Measurements from ENCODE around the gene CAMTA1.

CAMTA1 gene

DNA sequence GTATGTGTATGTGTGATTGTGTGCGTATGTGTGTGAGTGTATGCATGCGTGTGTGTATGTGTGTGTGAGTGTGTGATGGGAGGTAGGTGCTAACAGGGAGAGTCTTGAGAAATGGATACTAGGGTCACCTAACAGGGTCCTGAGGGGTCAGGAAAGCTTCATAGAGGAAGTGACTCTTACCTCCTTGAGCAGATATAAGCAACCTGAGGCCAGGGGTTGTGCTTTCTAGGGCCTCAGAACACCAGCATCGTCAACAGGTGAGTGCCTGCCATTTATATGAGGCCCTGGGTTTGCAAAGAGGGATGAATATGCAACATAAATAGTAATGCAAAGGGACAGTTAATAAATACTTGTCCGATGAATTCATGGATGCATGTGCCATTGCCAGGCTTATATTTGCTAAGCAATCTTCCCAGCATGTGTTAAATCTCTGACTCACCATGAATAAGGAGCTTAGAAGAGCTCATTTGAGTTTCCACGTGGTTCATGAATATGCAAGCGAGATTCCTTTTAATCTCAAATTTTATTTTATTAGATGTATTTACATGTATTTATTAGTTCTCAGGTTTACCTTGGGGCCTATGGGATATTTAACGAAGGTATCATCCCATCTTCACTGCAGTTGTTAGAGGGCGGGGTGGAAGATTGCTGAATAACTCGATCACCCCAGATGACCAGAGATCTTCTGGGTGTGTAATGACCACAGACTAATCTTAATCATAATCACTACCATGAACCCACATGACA lies 438.3 kb downstream of the CAMTA1 start:
- no peak for DNase-seq

GRCh38 chr1:7224081-7224534 lies 438.9 kb downstream of the CAMTA1 start:
- DNase-seq, result no peak

- DNase-seq, result no peak
Observed at GRCh38 chr1:7224644-7225043, 439.4 kb downstream of the CAMTA1 start.

DNA sequence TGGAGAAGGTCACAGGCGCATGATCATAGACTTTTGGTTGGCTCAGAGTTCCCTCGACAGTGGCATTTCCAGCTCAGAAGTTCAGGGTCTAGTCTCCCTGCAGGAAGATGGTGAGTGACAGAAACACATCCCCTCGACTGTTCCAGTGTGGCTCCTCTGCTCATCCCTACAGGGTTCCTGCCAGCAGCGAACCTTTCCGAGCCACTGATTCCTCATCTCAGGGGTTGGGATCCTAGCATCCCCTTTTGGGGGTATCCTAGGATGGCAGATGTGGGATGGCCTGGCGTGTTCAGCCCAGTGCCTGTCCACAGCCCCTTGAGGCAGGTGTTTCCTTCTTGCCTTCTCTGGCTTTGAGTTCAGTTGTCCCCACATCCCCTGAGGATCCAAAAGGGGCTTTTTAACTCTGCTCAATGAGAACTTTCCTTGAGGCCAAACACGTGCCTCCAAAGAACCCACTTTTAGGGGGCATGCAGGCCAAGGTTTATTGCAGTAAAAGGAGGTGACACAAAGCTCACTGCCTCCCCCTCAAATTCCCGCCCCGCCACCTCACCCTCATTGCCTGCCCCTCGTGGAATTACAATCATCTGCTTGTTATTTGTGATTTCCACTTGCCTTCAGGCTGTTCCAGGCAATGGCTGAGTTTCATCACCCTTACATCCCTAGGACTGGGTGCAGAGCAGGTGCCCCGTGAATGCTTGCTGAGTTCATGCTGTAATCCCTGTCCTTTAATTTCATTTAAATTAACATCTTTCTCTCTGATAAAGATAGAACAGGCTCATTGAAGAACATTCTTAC lies 440.7 kb downstream of the CAMTA1 start:
- DNase-seq, result no peak

DNA sequence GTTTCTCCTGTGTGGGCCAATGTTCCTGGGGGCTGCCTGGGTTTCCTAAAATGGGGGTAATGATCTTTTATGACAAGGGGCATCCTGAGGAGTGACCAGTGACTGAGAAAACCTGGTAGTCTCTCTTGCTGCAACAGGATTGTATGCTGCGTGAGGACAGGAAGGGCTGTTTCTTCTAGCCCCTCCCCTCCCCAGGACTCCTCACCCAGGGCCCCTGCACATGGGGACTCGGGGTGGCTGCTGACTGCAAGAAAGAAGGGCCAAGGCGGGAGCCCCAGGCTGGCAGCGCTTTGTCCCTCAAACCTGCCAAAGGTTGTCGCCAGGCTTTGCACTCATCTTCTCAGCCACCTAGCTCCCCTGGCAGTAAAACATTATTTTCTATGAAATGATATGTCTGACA lies 442.4 kb downstream of the CAMTA1 start:
- no peak for DNase-seq

DNA sequence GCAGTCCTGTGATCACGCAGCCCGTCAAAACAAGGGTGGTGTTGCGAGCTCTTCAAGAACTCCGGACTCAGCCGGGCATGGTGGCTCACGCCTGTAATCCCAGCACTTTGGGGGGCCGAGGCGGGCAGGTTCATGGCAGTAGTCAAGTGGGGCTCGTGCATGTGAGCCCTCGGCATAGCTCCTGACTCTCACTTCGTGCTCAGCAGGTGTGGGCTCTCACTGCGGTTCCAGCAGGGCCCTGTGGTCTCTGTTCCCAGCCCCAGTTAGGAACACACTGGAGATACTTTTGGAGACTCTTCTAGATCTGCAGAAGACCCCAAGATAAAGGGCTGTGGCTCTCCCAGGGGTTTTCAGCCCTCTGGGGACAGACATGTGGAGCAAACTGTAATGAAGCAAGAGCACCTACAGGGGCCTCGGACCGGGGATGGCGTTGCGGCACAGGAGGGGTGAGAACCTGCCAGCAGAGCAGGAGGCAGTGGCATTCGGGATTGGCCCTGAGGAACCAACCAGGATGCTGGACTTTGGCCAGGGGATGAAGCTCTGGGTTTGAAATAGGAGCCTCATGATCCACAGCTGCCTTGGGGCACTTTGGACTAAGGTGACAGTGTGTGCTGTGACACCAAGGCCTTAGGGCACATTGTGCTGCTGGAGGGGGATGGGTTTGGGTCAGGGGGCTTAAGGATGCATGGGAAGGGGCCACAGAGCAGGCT lies 443.2 kb downstream of the CAMTA1 start:
- DNase-seq, result no peak

DNA sequence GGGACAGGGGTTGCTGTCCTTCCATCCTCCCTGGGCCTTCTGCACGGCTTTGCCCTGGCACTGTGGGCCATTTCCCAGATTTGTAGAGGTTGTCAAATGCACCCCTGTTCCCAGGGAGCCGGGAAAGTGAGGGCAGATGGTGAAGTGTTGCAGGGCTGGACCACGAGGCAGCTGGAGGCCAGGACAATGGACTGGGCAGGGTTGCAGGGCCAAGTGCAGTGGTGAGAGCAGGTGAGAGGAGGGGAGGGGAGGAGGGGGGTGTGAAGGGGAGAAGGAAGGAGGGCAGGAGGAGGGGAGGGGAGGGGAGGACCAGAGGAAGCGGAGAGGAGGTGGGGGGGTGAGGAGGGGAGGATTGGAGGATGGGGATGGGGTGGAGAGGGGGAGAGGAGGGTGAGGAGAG lies 443.9 kb downstream of the CAMTA1 start:
- no peak for DNase-seq

- no peak for DNase-seq
Observed at GRCh38 chr1:7229696-7230631, 444.7 kb downstream of the CAMTA1 start.

GRCh38 chr1:7232441-7233236 lies 447.4 kb downstream of the CAMTA1 start:
- DNase-seq, result no peak

DNA sequence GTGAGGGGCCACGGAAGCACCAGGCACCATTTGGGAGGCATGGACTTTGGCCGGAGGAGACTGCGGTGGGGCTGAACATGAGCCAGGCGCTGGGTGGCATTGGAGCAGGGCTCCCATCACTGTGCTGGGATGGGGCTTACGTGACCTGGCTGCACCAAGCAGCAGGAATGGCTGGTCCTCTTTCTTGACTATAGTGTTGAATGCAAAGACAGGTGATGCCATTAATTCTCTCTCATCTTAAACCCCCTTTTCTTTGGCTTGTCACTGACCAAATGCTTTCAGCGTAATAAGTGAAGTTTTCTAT lies 447.9 kb downstream of the CAMTA1 start:
- no peak for DNase-seq

DNA sequence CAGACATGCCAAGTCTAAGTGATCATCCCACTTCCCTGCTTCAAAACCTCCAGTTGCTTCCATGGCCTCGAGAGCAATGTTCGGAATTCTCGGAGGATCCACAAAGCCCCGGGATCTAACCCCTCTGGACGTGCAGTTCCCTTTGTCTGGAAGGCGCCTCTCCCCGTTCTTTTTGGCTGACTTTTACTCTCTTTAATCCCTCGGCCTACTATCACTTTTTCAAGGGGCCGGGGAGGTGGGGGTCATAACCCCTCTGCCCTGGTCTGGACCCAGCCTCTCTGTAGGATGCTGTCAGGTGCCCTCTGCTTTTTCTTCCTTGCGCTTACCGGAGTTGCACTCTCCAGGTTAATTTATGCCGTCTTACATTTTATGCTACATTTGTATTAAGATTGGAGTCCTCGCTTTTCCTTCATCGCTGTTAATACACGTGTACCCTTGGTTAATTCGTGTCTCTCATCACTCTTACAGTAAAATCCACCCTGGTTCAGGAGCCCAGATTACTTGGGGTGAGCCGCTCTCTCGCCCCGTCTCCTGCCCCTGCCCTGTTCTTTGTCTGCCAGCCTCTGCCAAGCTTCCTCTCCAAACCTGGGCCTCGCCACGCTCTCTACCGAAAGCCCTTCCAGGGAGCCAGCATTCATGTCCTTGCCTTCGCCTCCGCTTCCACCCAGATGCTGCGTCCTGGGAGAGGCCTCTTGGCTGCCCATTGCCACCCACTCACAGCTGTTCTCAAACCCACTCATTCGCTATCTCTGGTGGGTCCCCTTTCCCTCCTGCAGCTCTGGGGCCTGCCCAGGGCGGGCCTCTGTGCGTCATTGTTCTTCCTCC lies 448.6 kb downstream of the CAMTA1 start:
- no peak for DNase-seq

DNA sequence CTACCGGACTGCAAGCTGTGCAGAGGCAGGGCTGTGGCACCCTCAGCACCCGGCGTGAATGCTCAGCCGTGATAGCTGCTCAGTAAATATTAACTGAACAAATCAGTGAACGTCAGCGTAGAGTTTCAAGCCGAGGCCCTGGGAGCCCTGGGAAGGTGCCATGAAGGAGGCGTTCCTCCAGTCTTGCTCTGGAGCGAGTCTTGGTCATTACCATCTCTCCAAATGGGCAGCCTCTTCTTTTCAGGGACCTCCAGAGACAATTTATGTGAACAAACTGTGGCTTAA lies 449.2 kb downstream of the CAMTA1 start:
- no peak for DNase-seq

DNA sequence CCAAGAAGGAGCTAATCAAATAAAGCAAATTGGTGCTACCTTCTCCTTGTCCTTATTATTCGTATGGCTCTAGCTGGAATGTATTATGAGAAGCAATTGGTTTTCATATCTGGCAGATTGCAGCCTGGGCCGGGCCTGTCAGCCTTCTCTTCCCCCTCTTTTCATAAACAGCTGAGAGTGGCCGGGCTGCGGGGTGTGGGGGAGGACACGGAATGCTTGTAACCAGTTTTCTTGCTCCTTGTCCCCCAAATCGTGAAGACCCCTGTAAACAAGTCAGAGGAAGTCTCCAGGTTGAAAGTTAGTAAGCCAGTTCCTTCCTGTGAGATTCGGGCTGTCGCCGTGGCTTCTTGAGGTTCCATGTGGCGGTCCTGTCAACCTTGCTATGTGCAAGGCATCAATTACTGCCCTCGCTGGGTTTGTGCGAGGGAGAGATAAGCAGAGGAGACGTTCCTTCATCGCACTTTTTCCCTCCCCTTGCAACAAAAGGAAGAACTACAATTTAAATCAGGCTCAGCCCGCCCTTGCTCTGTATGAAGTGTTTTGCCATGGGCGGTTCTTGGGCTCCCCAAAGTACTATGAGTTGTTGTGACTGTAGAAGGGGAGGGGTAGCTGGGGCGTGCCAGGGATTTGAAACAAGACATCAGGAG lies 450.7 kb downstream of the CAMTA1 start:
- DNase-seq, result no peak

GRCh38 chr1:7236844-7237515 lies 451.7 kb downstream of the CAMTA1 start:
- DNase-seq, result no peak

GRCh38 chr1:7247158-7247557 lies 461.9 kb downstream of the CAMTA1 start:
- no peak for DNase-seq

GRCh38 chr1:7247791-7248548 lies 462.7 kb downstream of the CAMTA1 start:
- no peak for DNase-seq

- DNase-seq, result no peak
Observed at GRCh38 chr1:7248549-7249199, 463.4 kb downstream of the CAMTA1 start.

DNA sequence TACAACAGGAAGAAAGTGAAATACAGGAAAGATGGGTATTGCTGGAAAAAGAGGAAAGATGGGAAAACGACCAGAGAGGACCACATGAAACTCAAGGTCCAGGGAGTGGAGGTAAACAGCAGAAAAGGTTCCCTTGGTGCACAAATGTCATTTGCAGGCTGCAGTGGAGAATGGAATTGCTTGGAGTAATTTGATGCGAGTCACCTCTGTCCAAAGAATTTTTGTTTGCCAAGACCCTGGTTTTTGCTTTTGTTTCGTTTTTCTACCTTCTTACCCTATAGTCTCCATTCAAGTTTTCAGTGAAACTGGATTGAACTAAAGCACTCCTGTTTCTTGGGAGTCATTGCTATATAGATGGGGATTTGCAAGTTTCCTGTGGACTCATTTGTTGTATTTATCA lies 464.3 kb downstream of the CAMTA1 start:
- no peak for DNase-seq

GRCh38 chr1:7250176-7250575 lies 464.9 kb downstream of the CAMTA1 start:
- no peak for DNase-seq

Measured in NCI-H1930 (cell line).